Medulla oblongata (tissue), 1 donor: ENCODE data around the gene LRTM1.

Source experiments
- DNase-seq: peaks from one replicate; pipeline ENCODE4 v3.0.0-alpha.2; 2015; ENCODE audit errors: extremely low spot score

LRTM1 gene

GRCh38 chr3:54892168-54892567 lies 35.7 kb downstream of the LRTM1 start:
- no peak for DNase-seq

- peak; percentile 84 for DNase-seq
These were observed 36.3 kb downstream of the LRTM1 start for GRCh38 chr3:54891540-54891897.

- no peak for DNase-seq
These were observed 38.1 kb downstream of the LRTM1 start for GRCh38 chr3:54889731-54890130.

- no peak for DNase-seq
These were observed 39.0 kb downstream of the LRTM1 start for GRCh38 chr3:54888873-54889272.

GRCh38 chr3:54888162-54888561 lies 39.7 kb downstream of the LRTM1 start:
- no peak for DNase-seq

GRCh38 chr3:54882129-54882833 lies 45.6 kb downstream of the LRTM1 start:
- DNase-seq, result peak; percentile 24

GRCh38 chr3:54878145-54878544 lies 49.7 kb downstream of the LRTM1 start:
- DNase-seq, result no peak

- no peak for DNase-seq
These were observed 50.1 kb downstream of the LRTM1 start for GRCh38 chr3:54877730-54878129.

GRCh38 chr3:54876694-54877093 lies 51.2 kb downstream of the LRTM1 start:
- DNase-seq, result no peak

GRCh38 chr3:54875596-54876268 lies 52.1 kb downstream of the LRTM1 start:
- no peak for DNase-seq

GRCh38 chr3:54874816-54875556 lies 52.9 kb downstream of the LRTM1 start:
- DNase-seq, result no peak

GRCh38 chr3:54873059-54874010 lies 54.5 kb downstream of the LRTM1 start:
- no peak for DNase-seq

- no peak for DNase-seq
These were observed 56.0 kb downstream of the LRTM1 start for GRCh38 chr3:54871867-54872266.

GRCh38 chr3:54870423-54870822 lies 57.4 kb downstream of the LRTM1 start:
- DNase-seq, result peak; percentile 78
